Chondrocyte (in vitro differentiated cells): ENCODE data around the gene OR2S2. TPM values are rescaled to one million over a fixed set of nuclear protein-coding genes. Genes with fewer than 3 reads are reported as not detected.

Experiments used
- DNase-seq: peaks from one replicate; pipeline ENCODE4 v3.0.0; 2021; ENCODE audit warnings: mixed read lengths, low spot score
- H3K27ac Mint-ChIP-seq: one replicate; pipeline ENCODE4 v1.8.0; 2021; ENCODE audit warnings: mild to moderate bottlenecking, moderate library complexity, mixed read lengths; ENCODE audit not compliant: unreplicated experiment
- H3K27me3 Mint-ChIP-seq: 2 replicates; pipeline ENCODE4 v1.8.0; 2021; ENCODE audit warnings: low read depth, mixed read lengths
- H3K36me3 Mint-ChIP-seq: 2 replicates; pipeline ENCODE4 v1.8.0; 2021; ENCODE audit warnings: low read depth, mixed read lengths
- H3K4me1 Mint-ChIP-seq: 2 replicates; pipeline ENCODE4 v1.8.0; 2021; ENCODE audit warnings: low read depth, mild to moderate bottlenecking, mixed read lengths
- H3K4me3 Mint-ChIP-seq: one replicate; pipeline ENCODE4 v1.8.0; 2021; ENCODE audit warnings: mild to moderate bottlenecking, moderate library complexity, mixed read lengths; ENCODE audit not compliant: unreplicated experiment
- H3K9me3 Mint-ChIP-seq: 2 replicates; pipeline ENCODE4 v1.8.0; 2021; ENCODE audit warnings: low read depth, mixed read lengths
- total RNA-seq: library from RNA; stranded (reverse); gene quantifications from 3 replicates; pipeline ENCODE4 v1.2.1, GENCODE V29; 2021
- TF ChIP-seq, protein P1 (sequence below): fragments of 200-600 bp; sonication (generic); IDR thresholded peaks from 2 replicates; pipeline ENCODE4 v1.5.0; 2021; ENCODE audit warnings: antibody characterized with exemption, mild to moderate bottlenecking, moderate library complexity

Gene OR2S2
- total RNA-seq, 1 donor from 2014 or later = not detected

DNA sequence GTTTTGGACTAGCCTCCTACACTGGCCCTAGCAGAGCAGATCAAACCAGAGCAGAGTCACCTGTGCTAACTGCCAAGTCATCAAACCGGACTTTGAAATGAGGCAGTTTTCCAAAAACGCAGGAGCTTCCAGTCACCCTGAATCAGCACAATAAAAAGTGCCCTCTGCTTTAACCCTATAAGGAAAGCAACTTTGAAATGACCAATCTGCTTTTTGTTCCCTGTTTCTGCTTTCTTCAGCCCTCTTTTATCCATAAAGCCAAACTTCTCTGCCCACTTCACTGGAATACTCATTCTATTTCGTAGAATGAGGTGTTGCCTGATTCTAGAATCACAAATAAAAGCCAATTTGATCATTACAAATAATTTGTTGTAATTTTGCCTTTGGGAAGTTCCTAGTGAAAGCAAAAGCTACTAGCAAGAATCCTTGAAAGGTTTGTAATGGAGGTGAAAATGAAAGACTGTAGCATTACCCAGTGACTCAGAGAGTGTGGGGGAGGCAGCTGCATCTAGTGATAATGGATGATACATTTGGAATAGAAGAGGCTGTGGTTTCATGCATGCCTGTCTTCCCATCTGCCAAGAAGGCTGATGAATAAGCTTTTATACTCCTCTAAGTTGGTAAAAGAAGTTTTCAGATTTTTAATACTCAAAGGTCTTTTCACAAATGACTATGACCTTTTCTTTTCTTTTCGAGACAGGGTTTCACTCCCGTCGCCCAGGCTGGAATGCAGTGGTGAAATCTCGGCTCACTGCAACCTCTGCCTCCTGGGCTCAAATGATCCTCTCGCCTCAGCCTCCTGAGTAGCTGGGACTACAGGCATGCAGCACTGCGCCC lies 33.8 kb downstream of the OR2S2 start:
- Mint-ChIP-seq H3K9me3 (no peaks in the 10 kb centered on the region), H3K4me1 (peaks cover 67% of the 10 kb centered on the region), H3K27me3 (no peaks in the 10 kb centered on the region), H3K36me3 (peaks cover 2% of the 10 kb centered on the region), H3K4me3 (peak overlapping the region; percentile 20), H3K27ac (peak overlapping the region; percentile 89)
- DNase-seq = no peak
- TF ChIP-seq, protein P1, sequence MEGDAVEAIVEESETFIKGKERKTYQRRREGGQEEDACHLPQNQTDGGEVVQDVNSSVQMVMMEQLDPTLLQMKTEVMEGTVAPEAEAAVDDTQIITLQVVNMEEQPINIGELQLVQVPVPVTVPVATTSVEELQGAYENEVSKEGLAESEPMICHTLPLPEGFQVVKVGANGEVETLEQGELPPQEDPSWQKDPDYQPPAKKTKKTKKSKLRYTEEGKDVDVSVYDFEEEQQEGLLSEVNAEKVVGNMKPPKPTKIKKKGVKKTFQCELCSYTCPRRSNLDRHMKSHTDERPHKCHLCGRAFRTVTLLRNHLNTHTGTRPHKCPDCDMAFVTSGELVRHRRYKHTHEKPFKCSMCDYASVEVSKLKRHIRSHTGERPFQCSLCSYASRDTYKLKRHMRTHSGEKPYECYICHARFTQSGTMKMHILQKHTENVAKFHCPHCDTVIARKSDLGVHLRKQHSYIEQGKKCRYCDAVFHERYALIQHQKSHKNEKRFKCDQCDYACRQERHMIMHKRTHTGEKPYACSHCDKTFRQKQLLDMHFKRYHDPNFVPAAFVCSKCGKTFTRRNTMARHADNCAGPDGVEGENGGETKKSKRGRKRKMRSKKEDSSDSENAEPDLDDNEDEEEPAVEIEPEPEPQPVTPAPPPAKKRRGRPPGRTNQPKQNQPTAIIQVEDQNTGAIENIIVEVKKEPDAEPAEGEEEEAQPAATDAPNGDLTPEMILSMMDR = no peak

DNA sequence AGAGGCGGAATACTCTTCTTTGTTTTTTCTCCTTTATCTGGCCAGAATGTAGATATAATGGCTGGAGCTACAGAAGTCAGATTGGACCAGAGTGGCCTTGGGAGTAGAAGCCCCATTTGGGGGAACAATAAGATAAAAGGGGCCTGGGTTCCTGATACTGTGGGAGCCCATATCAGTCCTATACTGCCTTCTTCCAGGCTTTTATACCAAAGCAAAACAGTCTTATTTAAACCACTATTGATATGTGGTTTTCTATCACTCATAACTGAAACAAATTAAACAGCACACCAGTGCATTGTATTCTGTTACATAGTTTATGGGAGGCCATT lies 34.4 kb downstream of the OR2S2 start:
- peaks cover 67% of the 10 kb centered on the region for H3K4me1 Mint-ChIP-seq
- H3K9me3 Mint-ChIP-seq = no peaks in the 10 kb centered on the region
- H3K27ac Mint-ChIP-seq = peak overlapping the region; percentile 89
- H3K27me3 Mint-ChIP-seq = no peaks in the 10 kb centered on the region
- TF ChIP-seq, protein P1 = no peak
- no peak for DNase-seq
- H3K4me3 Mint-ChIP-seq = no peak overlapping the region
- H3K36me3 Mint-ChIP-seq = peaks cover 2% of the 10 kb centered on the region

DNA sequence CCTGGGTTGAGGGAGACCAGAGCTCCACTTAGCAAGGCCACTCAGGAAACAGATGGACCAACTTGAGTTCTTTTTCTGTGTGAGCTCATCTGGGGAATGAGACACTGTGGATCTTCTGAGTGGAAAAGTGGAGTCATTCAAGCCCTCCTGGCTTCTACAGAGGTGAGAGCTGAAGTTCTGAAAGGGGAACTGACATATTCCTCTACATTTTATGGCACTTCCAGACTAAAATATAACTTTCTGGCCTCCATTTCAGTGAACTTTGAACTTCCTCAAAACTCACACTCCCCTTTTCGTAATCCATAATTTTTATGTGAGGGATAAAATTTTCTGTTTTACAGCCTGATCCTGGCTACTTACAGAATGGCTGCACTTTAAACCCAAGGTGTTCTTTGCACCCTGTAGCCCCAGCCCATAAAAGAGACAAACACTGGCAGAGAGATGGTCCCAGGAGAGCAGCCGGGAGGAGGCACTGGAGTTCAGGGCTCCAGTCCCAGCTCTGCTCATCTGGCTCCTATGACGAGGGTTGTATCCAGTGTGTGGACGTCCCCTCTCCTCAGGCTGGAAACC lies 37.8 kb downstream of the OR2S2 start:
- TF ChIP-seq, protein P1 = no peak
- Mint-ChIP-seq H3K9me3 (no peaks in the 10 kb centered on the region), H3K4me3 (no peak overlapping the region), H3K27me3 (no peaks in the 10 kb centered on the region), H3K4me1 (peaks cover 64% of the 10 kb centered on the region), H3K27ac (peak overlapping the region; percentile 13), H3K36me3 (no peaks in the 10 kb centered on the region)
- DNase-seq = no peak

DNA sequence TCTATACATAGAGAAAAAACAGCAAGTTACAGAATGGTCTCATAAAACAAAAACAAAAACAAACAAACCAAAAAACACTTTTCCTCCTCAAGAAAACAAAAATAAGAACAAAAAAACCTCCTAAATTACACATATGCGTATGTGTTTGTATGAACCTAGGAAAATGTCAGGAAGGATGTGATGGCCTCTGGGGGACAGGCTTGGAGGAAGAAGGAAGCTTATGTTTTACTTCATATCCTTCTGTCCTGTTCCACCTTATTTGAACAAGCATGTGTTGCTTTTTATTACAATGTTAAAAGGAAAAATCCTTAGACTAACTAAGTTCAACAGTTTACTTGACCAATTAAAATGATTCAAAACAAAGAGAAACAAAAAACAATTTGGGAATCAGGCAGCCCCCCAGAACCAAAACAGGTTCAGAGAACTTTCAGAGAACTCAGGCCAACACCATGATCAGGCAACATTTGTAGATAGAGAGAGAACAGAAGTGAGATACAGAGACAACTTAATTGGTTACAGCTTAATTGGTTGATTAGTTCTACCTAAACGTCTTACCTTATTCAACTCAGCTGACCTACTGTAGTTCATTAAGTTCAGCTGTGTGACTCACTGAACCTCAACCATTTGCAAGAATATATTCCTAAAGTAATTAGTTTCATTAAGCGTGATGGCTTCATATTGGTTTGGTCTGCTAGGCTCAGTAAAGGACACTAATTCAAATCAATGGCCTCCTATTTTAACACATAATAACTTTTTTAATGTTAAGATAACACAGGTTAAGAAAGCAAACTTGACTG lies 38.5 kb downstream of the OR2S2 start:
- H3K27ac Mint-ChIP-seq = peak overlapping the region; percentile 13
- H3K27me3 Mint-ChIP-seq = no peaks in the 10 kb centered on the region
- TF ChIP-seq, protein P1 = no peak
- H3K36me3 Mint-ChIP-seq = no peaks in the 10 kb centered on the region
- no peak overlapping the region for H3K4me3 Mint-ChIP-seq
- DNase-seq = no peak
- no peaks in the 10 kb centered on the region for H3K9me3 Mint-ChIP-seq
- H3K4me1 Mint-ChIP-seq = peaks cover 57% of the 10 kb centered on the region

DNA sequence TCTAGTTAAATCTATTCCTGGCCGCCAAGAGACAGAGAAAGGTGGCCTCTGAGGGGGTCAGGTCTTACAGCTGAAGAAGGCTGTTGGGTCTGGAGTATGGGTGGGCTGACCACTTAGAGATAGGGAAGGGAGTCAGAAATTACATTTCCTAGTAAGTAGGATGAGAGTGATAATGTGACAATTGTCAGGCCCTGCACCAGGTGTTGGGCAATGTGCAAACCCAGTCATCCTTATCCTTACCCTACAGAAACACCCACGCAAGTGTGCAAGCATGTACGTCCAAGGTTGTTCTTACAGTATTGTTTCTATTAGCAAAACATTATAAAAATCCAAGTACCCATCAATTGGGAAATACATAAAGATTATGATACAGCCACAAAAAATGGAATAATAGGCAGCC lies 39.2 kb downstream of the OR2S2 start:
- H3K4me1 Mint-ChIP-seq = peaks cover 51% of the 10 kb centered on the region
- DNase-seq = no peak

More for the DNA sequence above, 39.2 kb downstream of the OR2S2 start:
- Mint-ChIP-seq H3K9me3 (no peaks in the 10 kb centered on the region), H3K27ac (peak overlapping the region; percentile 79), H3K4me3 (no peak overlapping the region), H3K36me3 (no peaks in the 10 kb centered on the region), H3K27me3 (no peaks in the 10 kb centered on the region)
- TF ChIP-seq, protein P1 = no peak
